VCaP (cell line): ENCODE measurements around the gene GAA.

Experiments used
- H3K27ac ChIP-seq: fragments of 450-650 bp; 2 replicates; pipeline ENCODE4 v1.5.1; 2017
- CTCF ChIP-seq: fragments of 450-650 bp; conservative IDR thresholded peaks from 2 replicates; pipeline ENCODE4 v1.5.1; 2017; ENCODE audit warnings: mild to moderate bottlenecking, moderate library complexity

GAA gene

GRCh38 chr17:80169107-80169506, 67.7 kb downstream of the GAA start:
- peak overlapping the region; percentile 74; the same call in 1 of the 2 replicates for H3K27ac ChIP-seq
- TF ChIP-seq CTCF: no peak
